Lower leg skin (tissue), 3 donors: ENCODE measurements around the gene OR2T3.
"Not testable (repeated sequence)": the region's sequence is repeated elsewhere in the genome, so short reads cannot be mapped to it uniquely, and the experiment has no call there.

Experiments
- POLR2A ChIP-seq, 2 donors: fragments of 450-650 bp; IDR thresholded peaks; one replicate each; pipeline ENCODE4 v1.6.1; 2016 to 2017; ENCODE audit warnings: antibody characterized with exemption in 2 of 2, mild to moderate bottlenecking in 1 of 2, moderate library complexity in 1 of 2
- TF ChIP-seq, protein P1 (sequence below), 3 donors: fragments of 450-650 bp; IDR thresholded peaks; one replicate each; pipeline ENCODE4 v1.5.1; 2016; ENCODE audit warnings: antibody characterized with exemption in 3 of 3, mild to moderate bottlenecking in 3 of 3, moderate library complexity in 2 of 3

DNA sequence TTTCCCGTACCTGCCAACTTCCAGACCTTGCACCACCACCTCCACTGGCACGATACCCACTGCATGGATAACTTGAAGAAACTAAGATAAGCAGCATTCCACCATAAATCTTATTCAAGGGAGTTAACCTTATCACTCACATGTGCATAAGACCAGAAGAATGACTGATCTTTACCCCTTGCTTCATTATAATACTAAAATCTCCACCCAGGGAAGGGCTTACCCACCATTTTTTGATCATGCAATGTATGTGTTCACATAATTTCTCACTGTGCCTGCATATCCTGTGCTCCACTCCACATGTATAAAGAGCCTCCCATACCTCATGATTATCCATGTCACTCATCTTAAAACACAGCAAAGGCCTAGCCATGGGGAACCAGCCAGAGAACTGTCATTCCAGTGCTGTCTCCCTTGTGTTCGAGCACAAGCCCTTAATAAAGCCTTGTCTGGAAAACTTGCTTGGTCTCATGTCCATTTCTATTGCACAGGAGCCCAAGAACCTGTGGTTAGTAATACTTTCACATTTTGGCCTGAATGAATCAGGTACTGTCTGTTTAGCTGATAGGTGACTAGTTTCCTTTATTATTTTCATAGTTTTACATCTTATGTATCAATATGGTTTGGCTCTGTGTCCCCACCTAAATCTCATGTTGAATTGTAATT is 45.5 kb upstream of the OR2T3 start:
- TF ChIP-seq, protein P1, sequence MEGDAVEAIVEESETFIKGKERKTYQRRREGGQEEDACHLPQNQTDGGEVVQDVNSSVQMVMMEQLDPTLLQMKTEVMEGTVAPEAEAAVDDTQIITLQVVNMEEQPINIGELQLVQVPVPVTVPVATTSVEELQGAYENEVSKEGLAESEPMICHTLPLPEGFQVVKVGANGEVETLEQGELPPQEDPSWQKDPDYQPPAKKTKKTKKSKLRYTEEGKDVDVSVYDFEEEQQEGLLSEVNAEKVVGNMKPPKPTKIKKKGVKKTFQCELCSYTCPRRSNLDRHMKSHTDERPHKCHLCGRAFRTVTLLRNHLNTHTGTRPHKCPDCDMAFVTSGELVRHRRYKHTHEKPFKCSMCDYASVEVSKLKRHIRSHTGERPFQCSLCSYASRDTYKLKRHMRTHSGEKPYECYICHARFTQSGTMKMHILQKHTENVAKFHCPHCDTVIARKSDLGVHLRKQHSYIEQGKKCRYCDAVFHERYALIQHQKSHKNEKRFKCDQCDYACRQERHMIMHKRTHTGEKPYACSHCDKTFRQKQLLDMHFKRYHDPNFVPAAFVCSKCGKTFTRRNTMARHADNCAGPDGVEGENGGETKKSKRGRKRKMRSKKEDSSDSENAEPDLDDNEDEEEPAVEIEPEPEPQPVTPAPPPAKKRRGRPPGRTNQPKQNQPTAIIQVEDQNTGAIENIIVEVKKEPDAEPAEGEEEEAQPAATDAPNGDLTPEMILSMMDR (IDR thresholded peaks at IDR 0.05), result not testable (repeated sequence)
- not testable (repeated sequence) for TF ChIP-seq POLR2A (IDR thresholded peaks at IDR 0.05)
